ENCODE results near the gene MLLT10.

DNA sequence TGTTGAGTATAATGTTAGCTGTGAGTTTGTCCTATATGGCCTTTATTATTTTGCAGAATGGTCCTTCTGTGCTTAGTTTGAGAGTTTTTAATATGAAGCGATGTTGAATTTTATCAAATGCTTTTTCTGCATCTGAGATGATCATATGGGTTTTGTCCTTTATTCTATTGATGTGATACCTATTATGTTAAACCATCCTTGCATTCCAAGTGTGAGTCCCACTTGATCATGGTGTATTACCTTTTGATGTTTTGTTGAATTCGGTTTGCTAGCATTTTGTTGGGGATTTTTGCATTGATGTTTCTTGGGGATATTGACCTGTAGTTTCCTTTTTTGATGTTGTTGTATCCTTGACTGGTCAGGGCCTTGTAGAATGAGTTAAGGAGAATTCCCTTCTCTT, 166.4 kb downstream of the MLLT10 start:
- TF ChIP-seq POLR2A (IDR thresholded peaks at IDR 0.05; ENCODE audit: low read depth, low read length) (no peak), IKZF1 (conservative IDR thresholded peaks at IDR 0.05) (no peak), POLR2AphosphoS5 (IDR thresholded peaks at IDR 0.05; ENCODE audit: low read length) (no peak), CREM (IDR thresholded peaks at IDR 0.05; ENCODE audit: low read depth) (no peak), BRCA1 (IDR thresholded peaks at IDR 0.05; ENCODE audit: low read depth, low read length) (no peak), TCF12 (IDR thresholded peaks at IDR 0.05; ENCODE audit: low read depth, low read length) (no peak), SIN3A (IDR thresholded peaks at IDR 0.05; ENCODE audit: low read depth, low read length) (no peak)
- TF ChIP-seq, protein P1, sequence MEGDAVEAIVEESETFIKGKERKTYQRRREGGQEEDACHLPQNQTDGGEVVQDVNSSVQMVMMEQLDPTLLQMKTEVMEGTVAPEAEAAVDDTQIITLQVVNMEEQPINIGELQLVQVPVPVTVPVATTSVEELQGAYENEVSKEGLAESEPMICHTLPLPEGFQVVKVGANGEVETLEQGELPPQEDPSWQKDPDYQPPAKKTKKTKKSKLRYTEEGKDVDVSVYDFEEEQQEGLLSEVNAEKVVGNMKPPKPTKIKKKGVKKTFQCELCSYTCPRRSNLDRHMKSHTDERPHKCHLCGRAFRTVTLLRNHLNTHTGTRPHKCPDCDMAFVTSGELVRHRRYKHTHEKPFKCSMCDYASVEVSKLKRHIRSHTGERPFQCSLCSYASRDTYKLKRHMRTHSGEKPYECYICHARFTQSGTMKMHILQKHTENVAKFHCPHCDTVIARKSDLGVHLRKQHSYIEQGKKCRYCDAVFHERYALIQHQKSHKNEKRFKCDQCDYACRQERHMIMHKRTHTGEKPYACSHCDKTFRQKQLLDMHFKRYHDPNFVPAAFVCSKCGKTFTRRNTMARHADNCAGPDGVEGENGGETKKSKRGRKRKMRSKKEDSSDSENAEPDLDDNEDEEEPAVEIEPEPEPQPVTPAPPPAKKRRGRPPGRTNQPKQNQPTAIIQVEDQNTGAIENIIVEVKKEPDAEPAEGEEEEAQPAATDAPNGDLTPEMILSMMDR (IDR thresholded peaks at IDR 0.05 in 2 of 3, conservative IDR thresholded peaks at IDR 0.05 in 1 of 3; ENCODE audit: control insufficient read depth in 2 of 3, extremely low read depth in 1 of 3, insufficient read depth in 1 of 3, low read depth in 3 of 3, low read length in 3 of 3) = no peak

Measured in GM12878 (cell line).